ENCODE results near the gene SLC29A2.

DNA sequence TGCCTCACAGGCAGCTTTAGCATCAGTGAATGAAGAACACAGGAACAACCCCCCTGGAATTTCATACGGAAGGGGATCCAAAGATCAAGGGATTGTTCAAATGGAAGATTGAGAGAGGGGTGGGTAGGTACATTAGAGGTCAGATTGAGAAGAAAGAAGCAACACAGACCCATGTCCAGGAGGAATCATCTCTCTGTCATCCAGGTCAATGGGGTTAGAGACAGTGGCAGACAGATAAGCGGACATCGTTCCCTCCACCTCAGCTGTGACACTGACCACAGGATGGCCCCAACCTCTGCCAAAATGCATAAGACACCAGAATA, 47.4 kb upstream of the SLC29A2 start:
- TF ChIP-seq CTCF (IDR thresholded peaks at IDR 0.05) (no peak), EP300 (IDR thresholded peaks at IDR 0.05) (no peak), POLR2A (IDR thresholded peaks at IDR 0.05) (no peak)

All from tibial nerve (tissue), 4 donors.